MM.1S (cell line): ENCODE data around the gene TRIM63.

ENCODE experiments used
- DNase-seq: peaks from one replicate; pipeline ENCODE4 v3.0.0-alpha.2; 2015
- H2AFZ ChIP-seq: fragments of 300-600 bp; sonication (generic); 2 replicates; pipeline ENCODE4 v1.6.0; 2016; ENCODE audit warnings: antibody characterized with exemption, low read length
- H3F3A ChIP-seq: fragments of 300-600 bp; sonication (generic); 2 replicates; pipeline ENCODE4 v1.6.1; 2016; ENCODE audit warnings: mild to moderate bottlenecking, antibody characterized with exemption, low read length, moderate library complexity, mixed read lengths; ENCODE audit not compliant: insufficient read depth
- H3K27ac ChIP-seq: fragments of 300-600 bp; sonication (generic); 2 replicates; pipeline ENCODE4 v1.5.1; 2016; ENCODE audit warnings: mild to moderate bottlenecking, low read length
- H3K27me3 ChIP-seq: fragments of 300-600 bp; sonication (generic); replicated peaks from 2 replicates; pipeline ENCODE4 v1.6.0; 2016; ENCODE audit warnings: low read length; ENCODE audit not compliant: insufficient read depth
- H3K36me3 ChIP-seq: fragments of 300-600 bp; sonication (generic); replicated peaks from 2 replicates; pipeline ENCODE4 v1.6.1; 2016; ENCODE audit warnings: mild to moderate bottlenecking, low read length, mixed read lengths; ENCODE audit not compliant: insufficient read depth
- H3K4me1 ChIP-seq: fragments of 300-600 bp; sonication (generic); 2 replicates; pipeline ENCODE4 v1.6.1; 2016; ENCODE audit warnings: low read length, mixed read lengths
- H3K4me2 ChIP-seq: fragments of 300-600 bp; sonication (generic); 2 replicates; pipeline ENCODE4 v1.6.0; 2016; ENCODE audit warnings: low read depth, low read length
- H3K4me3 ChIP-seq: fragments of 300-600 bp; sonication (generic); 2 replicates; pipeline ENCODE4 v1.5.1; 2016; ENCODE audit warnings: low read length, mixed read lengths
- H3K79me2 ChIP-seq: fragments of 300-600 bp; sonication (generic); 2 replicates; pipeline ENCODE4 v1.6.1; 2016; ENCODE audit warnings: mixed run types, low read length, mixed read lengths
- H3K9ac ChIP-seq: fragments of 300-600 bp; sonication (generic); 2 replicates; pipeline ENCODE4 v1.6.1; 2016; ENCODE audit warnings: low read length, mixed read lengths
- H3K9me2 ChIP-seq: fragments of 300-600 bp; sonication (generic); replicated peaks from 2 replicates; pipeline ENCODE4 v1.6.1; 2016; ENCODE audit warnings: mild to moderate bottlenecking, low read length, mixed read lengths; ENCODE audit not compliant: insufficient read depth
- H3K9me3 ChIP-seq: fragments of 300-600 bp; sonication (generic); replicated peaks from 2 replicates; pipeline ENCODE4 v1.6.1; 2016; ENCODE audit warnings: mild to moderate bottlenecking, low read length, mixed read lengths; ENCODE audit not compliant: insufficient read depth
- H4K20me1 ChIP-seq: fragments of 300-600 bp; sonication (generic); 2 replicates; pipeline ENCODE4 v1.6.1; 2016; ENCODE audit warnings: mild to moderate bottlenecking, low read length, moderate library complexity, mixed read lengths; ENCODE audit not compliant: insufficient read depth
- CTCF ChIP-seq: fragments of 300-600 bp; sonication (generic); IDR thresholded peaks from 2 replicates; pipeline ENCODE4 v1.5.1; 2016; ENCODE audit warnings: antibody characterized with exemption, low read length, mixed read lengths
- EZH2 ChIP-seq: fragments of 300-600 bp; sonication (generic); optimal IDR thresholded peaks from 2 replicates; pipeline ENCODE3; 2017; ENCODE audit warnings: low read depth, mild to moderate bottlenecking, antibody characterized with exemption, low read length, mixed read lengths
- EZH2phosphoT487 ChIP-seq: fragments of 300-600 bp; sonication (generic); IDR thresholded peaks from 2 replicates; pipeline ENCODE4 v1.6.1; 2018; ENCODE audit warnings: antibody characterized with exemption, low read length

Gene TRIM63

GRCh38 chr1:26078286-26079177 is 11.1 kb upstream of the TRIM63 start:
- Histone ChIP-seq H3K79me2 (no peaks in the 10 kb centered on the region), H3K4me1 (no peaks in the 10 kb centered on the region)

GRCh38 chr1:26077524-26077923 is 10.1 kb upstream of the TRIM63 start:
- Histone ChIP-seq H3K79me2 (no peaks in the 10 kb centered on the region), H3K9ac (no peak overlapping the region), H3K27ac (no peak overlapping the region), H3F3A (no peaks in the 10 kb centered on the region), H3K4me2 (no peak overlapping the region), H3K9me3 (no peaks in the 10 kb centered on the region), H3K27me3 (peaks cover 6% of the 10 kb centered on the region; the same call in 1 of the 2 replicates), H3K9me2 (no peaks in the 10 kb centered on the region), H3K36me3 (no peaks in the 10 kb centered on the region), H2AFZ (no peak overlapping the region), H3K4me3 (no peak overlapping the region), H4K20me1 (no peaks in the 10 kb centered on the region), H3K4me1 (no peaks in the 10 kb centered on the region)
- no peak for DNase-seq
- TF ChIP-seq EZH2 = no peak
- no peak for TF ChIP-seq CTCF
- no peak for TF ChIP-seq EZH2phosphoT487

More at GRCh38 chr1:26078286-26079177, 11.1 kb upstream of the TRIM63 start:
- TF ChIP-seq EZH2 (no peak), CTCF (no peak), EZH2phosphoT487 (no peak)
- no peak overlapping the region for H3K4me2 ChIP-seq
- no peak overlapping the region for H3K27ac ChIP-seq
- H3F3A ChIP-seq = no peaks in the 10 kb centered on the region
- H3K9me3 ChIP-seq = no peaks in the 10 kb centered on the region
- H3K36me3 ChIP-seq = no peaks in the 10 kb centered on the region
- no peak overlapping the region for H2AFZ ChIP-seq
- H3K9me2 ChIP-seq = no peaks in the 10 kb centered on the region
- no peak for DNase-seq
- no peaks in the 10 kb centered on the region for H4K20me1 ChIP-seq
- no peaks in the 10 kb centered on the region for H3K27me3 ChIP-seq
- H3K9ac ChIP-seq = no peak overlapping the region
- H3K4me3 ChIP-seq = no peak overlapping the region

GRCh38 chr1:26075421-26076144 is 8.2 kb upstream of the TRIM63 start:
- Histone ChIP-seq H2AFZ (no peak overlapping the region), H3K27me3 (peaks cover 11% of the 10 kb centered on the region; the same call in 1 of the 2 replicates)

More at GRCh38 chr1:26075421-26076144, 8.2 kb upstream of the TRIM63 start:
- H3F3A ChIP-seq = no peaks in the 10 kb centered on the region
- DNase-seq = no peak
- H3K36me3 ChIP-seq = no peaks in the 10 kb centered on the region
- H4K20me1 ChIP-seq = no peaks in the 10 kb centered on the region
- H3K79me2 ChIP-seq = no peaks in the 10 kb centered on the region
- no peak overlapping the region for H3K27ac ChIP-seq
- H3K9ac ChIP-seq = no peak overlapping the region
- H3K9me3 ChIP-seq = no peaks in the 10 kb centered on the region
- no peak overlapping the region for H3K4me3 ChIP-seq
- no peak overlapping the region for H3K4me2 ChIP-seq
- TF ChIP-seq EZH2phosphoT487 (no peak), CTCF (no peak), EZH2 (no peak)
- no peaks in the 10 kb centered on the region for H3K9me2 ChIP-seq
- no peaks in the 10 kb centered on the region for H3K4me1 ChIP-seq
